ENCODE results near the gene CCDC137.

CCDC137 gene

GRCh38 chr17:81648013-81648706 is 18.4 kb upstream of the CCDC137 start:
- no peak for DNase-seq (ENCODE audit: low read depth)

GRCh38 chr17:81648707-81649085 is 17.8 kb upstream of the CCDC137 start:
- DNase-seq (ENCODE audit: low read depth), result no peak
- no peak overlapping the region for H3K4me3 ChIP-seq (ENCODE audit: low read depth, low read length)

More at GRCh38 chr17:81648013-81648706, 18.4 kb upstream of the CCDC137 start:
- no peak overlapping the region for H3K4me3 ChIP-seq (ENCODE audit: low read depth, low read length)

GRCh38 chr17:81650951-81651350 is 15.6 kb upstream of the CCDC137 start:
- no peak overlapping the region for H3K4me3 ChIP-seq (ENCODE audit: low read depth, low read length)
- no peak for DNase-seq (ENCODE audit: low read depth)

GRCh38 chr17:81651692-81652091 is 14.8 kb upstream of the CCDC137 start:
- H3K4me3 ChIP-seq (ENCODE audit: low read depth, low read length), result no peak overlapping the region
- DNase-seq (ENCODE audit: low read depth), result peak; percentile 63

- no peak overlapping the region for H3K4me3 ChIP-seq (ENCODE audit: low read depth, low read length)
- DNase-seq (ENCODE audit: low read depth), result no peak
These were observed 13.4 kb upstream of the CCDC137 start for GRCh38 chr17:81652906-81653771.

- DNase-seq (ENCODE audit: low read depth), result no peak
- no peak overlapping the region for H3K4me3 ChIP-seq (ENCODE audit: low read depth, low read length)
These were observed 11.0 kb upstream of the CCDC137 start for GRCh38 chr17:81655378-81656117.

- H3K4me3 ChIP-seq (ENCODE audit: low read depth, low read length), result no peak within 1 kb of the TSS
- DNase-seq (ENCODE audit: low read depth), result no peak
These were observed 10.3 kb upstream of the CCDC137 start, which contains the start of gene PDE6G for GRCh38 chr17:81656118-81656743. Gene PDE6G (minus strand): TSS chr17:81656542. CDS start chr17:81653305, 3,237 bp downstream.

GRCh38 chr17:81656835-81657234 is 9.7 kb upstream of the CCDC137 start:
- no peak overlapping the region for H3K4me3 ChIP-seq (ENCODE audit: low read depth, low read length)
- no peak for DNase-seq (ENCODE audit: low read depth)

GRCh38 chr17:81659038-81659437 is 7.5 kb upstream of the CCDC137 start:
- no peak for DNase-seq (ENCODE audit: low read depth)
- H3K4me3 ChIP-seq (ENCODE audit: low read depth, low read length), result no peak overlapping the region

GRCh38 chr17:81660441-81660840 is 6.1 kb upstream of the CCDC137 start:
- DNase-seq (ENCODE audit: low read depth), result no peak
- H3K4me3 ChIP-seq (ENCODE audit: low read depth, low read length), result no peak overlapping the region

- no peak for DNase-seq (ENCODE audit: low read depth)
- H3K4me3 ChIP-seq (ENCODE audit: low read depth, low read length), result no peak overlapping the region
These were observed 4.5 kb upstream of the CCDC137 start for GRCh38 chr17:81662002-81662401.

- DNase-seq (ENCODE audit: low read depth), result no peak
- H3K4me3 ChIP-seq (ENCODE audit: low read depth, low read length), result no peak overlapping the region
These were observed 2.5 kb upstream of the CCDC137 start for GRCh38 chr17:81664051-81664470.

GRCh38 chr17:81665205-81666091 is 1.1 kb upstream of the CCDC137 start:
- peak overlapping the region; percentile 69 for H3K4me3 ChIP-seq (ENCODE audit: low read depth, low read length)
- no peak for DNase-seq (ENCODE audit: low read depth)

GRCh38 chr17:81666092-81666341 is 520 bp upstream of the CCDC137 start:
- no peak for DNase-seq (ENCODE audit: low read depth)
- H3K4me3 ChIP-seq (ENCODE audit: low read depth, low read length), result peak overlapping the region; percentile 69

- no peak overlapping the region for H3K4me3 ChIP-seq (ENCODE audit: low read depth, low read length)
- DNase-seq (ENCODE audit: low read depth), result no peak
These were observed 1.2 kb downstream of the CCDC137 start for GRCh38 chr17:81667754-81668153.

- DNase-seq (ENCODE audit: low read depth), result no peak
- H3K4me3 ChIP-seq (ENCODE audit: low read depth, low read length), result no peak overlapping the region
These were observed 6.0 kb downstream of the CCDC137 start for GRCh38 chr17:81672504-81672903.

GRCh38 chr17:81672954-81673353 is 6.4 kb downstream of the CCDC137 start:
- no peak overlapping the region for H3K4me3 ChIP-seq (ENCODE audit: low read depth, low read length)
- DNase-seq (ENCODE audit: low read depth), result no peak

GRCh38 chr17:81673561-81674258 is 7.2 kb downstream of the CCDC137 start:
- H3K4me3 ChIP-seq (ENCODE audit: low read depth, low read length), result no peak overlapping the region
- DNase-seq (ENCODE audit: low read depth), result no peak

Measured in skeletal muscle cell (primary cell).